GM23338 (cell line): ENCODE results near the gene SPCS1. TPM values are rescaled to one million over a fixed set of nuclear protein-coding genes. Genes with fewer than 3 reads are reported as not detected.
A peak's percentile ranks its signal among the peaks of the same experiment; 100 is the strongest.

Source experiments
- ATAC-seq: fragments of 200-7000 bp; cut with Tn5 transposase; 3 replicates; pipeline ENCODE4 v1.9.1; 2020
- DNase-seq: peaks from one replicate; pipeline ENCODE4 v3.0.0-alpha.2; 2015; ENCODE audit warnings: low spot score
- H2AFZ ChIP-seq: fragments of 200-600 bp; sonication (generic); 2 replicates; pipeline ENCODE4 v1.8.0; 2016; ENCODE audit warnings: antibody characterized with exemption, mild to moderate bottlenecking, moderate library complexity
- H3F3A ChIP-seq: fragments of 200-600 bp; sonication (generic); replicated peaks from 2 replicates; pipeline ENCODE4 v1.8.0; 2017; ENCODE audit warnings: antibody characterized with exemption, mixed run types, low read depth
- H3K27ac ChIP-seq: fragments of 200-600 bp; sonication (generic); 2 replicates; pipeline ENCODE4 v1.6.1; 2016; ENCODE audit warnings: low read depth
- H3K27me3 ChIP-seq: fragments of 200-600 bp; sonication (generic); 2 replicates; pipeline ENCODE4 v1.8.0; 2016; ENCODE audit warnings: mild to moderate bottlenecking, mixed run types, moderate library complexity; ENCODE audit not compliant: insufficient read depth
- H3K36me3 ChIP-seq: fragments of 200-600 bp; sonication (generic); 2 replicates; pipeline ENCODE4 v1.8.0; 2016; ENCODE audit warnings: mild to moderate bottlenecking; ENCODE audit not compliant: insufficient read depth
- H3K4me1 ChIP-seq: fragments of 200-600 bp; sonication (generic); 2 replicates; pipeline ENCODE4 v1.8.0; 2016; ENCODE audit warnings: mild to moderate bottlenecking, moderate library complexity; ENCODE audit not compliant: insufficient read depth
- H3K4me2 ChIP-seq: fragments of 200-600 bp; sonication (generic); 2 replicates; pipeline ENCODE4 v1.7.1; 2017; ENCODE audit warnings: mixed run types
- H3K4me3 ChIP-seq: fragments of 200-600 bp; sonication (generic); 2 replicates; pipeline ENCODE4 v1.6.1; 2016; ENCODE audit warnings: mixed run types
- H3K79me2 ChIP-seq: fragments of 200-600 bp; sonication (generic); replicated peaks from 2 replicates; pipeline ENCODE4 v1.8.0; 2017; ENCODE audit warnings: mild to moderate bottlenecking; ENCODE audit not compliant: insufficient read depth
- H3K9me2 ChIP-seq: fragments of 200-600 bp; sonication (generic); 2 replicates; pipeline ENCODE4 v1.8.0; 2017; ENCODE audit not compliant: insufficient read depth
- H4K20me1 ChIP-seq: fragments of 200-600 bp; sonication (generic); replicated peaks from 2 replicates; pipeline ENCODE4 v1.8.0; 2017; ENCODE audit warnings: mild to moderate bottlenecking; ENCODE audit not compliant: insufficient read depth
- H3K27ac Mint-ChIP-seq: 2 replicates; pipeline ENCODE4 v1.8.0; 2020; ENCODE audit warnings: inconsistent platforms, mild to moderate bottlenecking, moderate library complexity, mixed read lengths
- H3K27me3 Mint-ChIP-seq: 3 replicates; pipeline ENCODE4 v1.8.0; 2022; ENCODE audit warnings: low read depth, mild to moderate bottlenecking, moderate library complexity, mixed read lengths, inconsistent platforms; ENCODE audit not compliant: insufficient read depth, poor library complexity
- H3K36me3 Mint-ChIP-seq: 3 replicates; pipeline ENCODE4 v1.8.0; 2021; ENCODE audit warnings: low read depth, mild to moderate bottlenecking, inconsistent platforms, moderate library complexity, mixed read lengths
- H3K4me1 Mint-ChIP-seq: 3 replicates; pipeline ENCODE4 v1.8.0; 2020; ENCODE audit warnings: mild to moderate bottlenecking, inconsistent platforms, mixed read lengths
- H3K4me3 Mint-ChIP-seq: 3 replicates; pipeline ENCODE4 v1.8.0; 2021; ENCODE audit warnings: moderate library complexity, mild to moderate bottlenecking, inconsistent platforms, mixed read lengths
- H3K9me3 Mint-ChIP-seq: 3 replicates; pipeline ENCODE4 v1.8.0; 2020; ENCODE audit warnings: moderate library complexity, mild to moderate bottlenecking, inconsistent platforms, mixed read lengths
- CREB1 ChIP-seq: fragments of 250-450 bp; sonication (Bioruptor Pico); IDR thresholded peaks from 2 replicates; pipeline ENCODE4 v1.5.0; 2020; ENCODE audit warnings: low read depth, mild to moderate bottlenecking, moderate library complexity
- CTCF ChIP-seq, 2 experiments: fragments of 200-600 bp in 1 of 2; sonication (generic) in 1 of 2; conservative IDR thresholded peaks; 2 replicates each; pipeline versions ENCODE4 v1.5.1 to v1.6.1; 2016 to 2017; ENCODE audit warnings: antibody characterized with exemption in 2 of 2, low read depth in 2 of 2, mild to moderate bottlenecking in 2 of 2, moderate library complexity in 1 of 2
- ETS1 ChIP-seq: IDR thresholded peaks from 2 replicates; pipeline ENCODE4 v1.6.1; 2016; ENCODE audit warnings: antibody characterized with exemption
- EZH2 ChIP-seq: fragments of 200-600 bp; sonication (generic); IDR thresholded peaks from one replicate; pipeline ENCODE4 v1.8.0; 2017; ENCODE audit warnings: antibody characterized with exemption, mild to moderate bottlenecking, low read depth; ENCODE audit not compliant: unreplicated experiment
- EZH2phosphoT487 ChIP-seq: fragments of 200-600 bp; sonication (generic); IDR thresholded peaks from one replicate; pipeline ENCODE4 v1.8.1; 2018; ENCODE audit warnings: antibody characterized with exemption; ENCODE audit not compliant: unreplicated experiment
- JUNB ChIP-seq: IDR thresholded peaks from one replicate; pipeline ENCODE4 v1.6.1; 2016; ENCODE audit warnings: antibody characterized with exemption; ENCODE audit not compliant: unreplicated experiment
- NANOG ChIP-seq: IDR thresholded peaks from 2 replicates; pipeline ENCODE4 v1.6.1; 2016; ENCODE audit warnings: antibody characterized with exemption, borderline replicate concordance
- POLR2AphosphoS5 ChIP-seq: IDR thresholded peaks from 2 replicates; pipeline ENCODE4 v1.6.1; 2016; ENCODE audit warnings: antibody characterized with exemption, low read depth
- REST ChIP-seq: IDR thresholded peaks from one replicate; pipeline ENCODE4 v1.6.1; 2018; ENCODE audit warnings: antibody characterized with exemption; ENCODE audit not compliant: unreplicated experiment
- STAT1 ChIP-seq: IDR thresholded peaks from one replicate; pipeline ENCODE4 v1.6.1; 2016; ENCODE audit warnings: antibody characterized with exemption; ENCODE audit not compliant: unreplicated experiment
- ZNF114 ChIP-seq: fragments of 250-450 bp; sonication (Bioruptor Pico); IDR thresholded peaks from 2 replicates; pipeline ENCODE4 v1.5.0; 2020; ENCODE audit warnings: mild to moderate bottlenecking, moderate library complexity
- ZNF331 ChIP-seq: fragments of 250-450 bp; sonication (Bioruptor Pico); IDR thresholded peaks from 2 replicates; pipeline ENCODE4 v1.5.0; 2020; ENCODE audit warnings: low read depth, mild to moderate bottlenecking, moderate library complexity
- ZNF462 ChIP-seq: fragments of 250-450 bp; sonication (Bioruptor Pico); IDR thresholded peaks from 2 replicates; pipeline ENCODE4 v1.5.0; 2020; ENCODE audit warnings: mild to moderate bottlenecking, moderate library complexity
- polyA plus RNA-seq: library from polyadenylated mRNA; unstranded; fragments of >200 nt; fragmentation: Nextera tagmentation; extraction: Ambion mirVana; gene quantifications from 2 replicates; pipeline ENCODE4 v1.2.1, GENCODE V29; 2016
- total RNA-seq: library from RNA; depleted of rRNA; stranded (reverse); fragments of >200 nt; shearing (Covaris generic); gene quantifications from 2 replicates; pipeline ENCODE4 v1.2.3, GENCODE V29; 2014

Gene SPCS1
- total and polyA plus RNA-seq, 2 experiments from 2014 or later = 165 to 288 TPM

GRCh38 chr3:52685285-52685708 lies 20.6 kb upstream of the SPCS1 start:
- Histone ChIP-seq H3K4me2 (peak overlapping the region; percentile 89), H3K36me3 (peaks cover 34% of the 10 kb centered on the region), H2AFZ (no peak overlapping the region), H4K20me1 (peaks cover 13% of the 10 kb centered on the region), H3K4me1 (peaks cover 12% of the 10 kb centered on the region; the same call in 1 of the 2 replicates), H3F3A (peaks cover 29% of the 10 kb centered on the region), H3K27ac (peak overlapping the region; percentile 78), H3K79me2 (peaks cover 91% of the 10 kb centered on the region), H3K9me2 (no peaks in the 10 kb centered on the region), H3K27me3 (no peaks in the 10 kb centered on the region), H3K4me3 (peak overlapping the region; percentile 99)
- Mint-ChIP-seq H3K9me3 (no peaks in the 10 kb centered on the region), H3K36me3 (peaks cover 49% of the 10 kb centered on the region), H3K27me3 (peaks cover 10% of the 10 kb centered on the region), H3K27ac (peak overlapping the region; percentile 71), H3K4me3 (peak overlapping the region; percentile 89), H3K4me1 (peaks cover 26% of the 10 kb centered on the region)
- no peak for TF ChIP-seq CREB1 (CRISPR knock-in tag)
- no peak for TF ChIP-seq ZNF462 (CRISPR knock-in tag)
- TF ChIP-seq CTCF (conservative IDR thresholded peaks at IDR 0.05; ENCODE audit: low read depth in 2 of 2) = no peak
- no peak for TF ChIP-seq ZNF331 (CRISPR knock-in tag)
- no peak for TF ChIP-seq EZH2
- no peak for TF ChIP-seq ETS1
- no peak for TF ChIP-seq NANOG
- no peak for TF ChIP-seq STAT1
- TF ChIP-seq POLR2AphosphoS5 = no peak
- TF ChIP-seq ZNF114 (CRISPR knock-in tag) = no peak
- no peak for TF ChIP-seq EZH2phosphoT487
- no peak for TF ChIP-seq REST
- no peak for TF ChIP-seq JUNB
- peak; percentile 84 for ATAC-seq
- peak; percentile 87 for DNase-seq
